Endothelial cell (in vitro differentiated cells): ENCODE data around the gene BTBD16. TPM values are rescaled to one million over a fixed set of nuclear protein-coding genes. Genes with fewer than 3 reads are reported as not detected.

Experiments
- DNase-seq: peaks from one replicate; pipeline ENCODE4 v3.0.0; 2021; ENCODE audit warnings: low spot score
- H3K27ac Mint-ChIP-seq: one replicate; pipeline ENCODE4 v1.8.0; 2021; ENCODE audit warnings: mixed read lengths, inconsistent platforms; ENCODE audit not compliant: unreplicated experiment
- H3K27me3 Mint-ChIP-seq: one replicate; pipeline ENCODE4 v1.8.0; 2021; ENCODE audit warnings: mild to moderate bottlenecking, moderate library complexity, mixed read lengths, inconsistent platforms; ENCODE audit not compliant: unreplicated experiment
- H3K36me3 Mint-ChIP-seq: one replicate; pipeline ENCODE4 v1.8.0; 2021; ENCODE audit warnings: mild to moderate bottlenecking, low read depth, mixed read lengths, inconsistent platforms; ENCODE audit not compliant: unreplicated experiment
- H3K4me1 Mint-ChIP-seq: one replicate; pipeline ENCODE4 v1.8.0; 2021; ENCODE audit warnings: mild to moderate bottlenecking, mixed read lengths, inconsistent platforms; ENCODE audit not compliant: unreplicated experiment
- H3K4me3 Mint-ChIP-seq: one replicate; pipeline ENCODE4 v1.8.0; 2021; ENCODE audit warnings: mild to moderate bottlenecking, mixed read lengths, inconsistent platforms; ENCODE audit not compliant: unreplicated experiment
- H3K9me3 Mint-ChIP-seq: one replicate; pipeline ENCODE4 v1.8.0; 2021; ENCODE audit warnings: mixed read lengths, inconsistent platforms; ENCODE audit not compliant: unreplicated experiment
- total RNA-seq: library from RNA; stranded (reverse); fragmentation: NEBNext Ultra II Directional; extraction: Animal tissue kit (Norgen Biotek cat#: 25700); gene quantifications from one replicate; pipeline ENCODE4 v1.2.1, GENCODE V29; 2021; ENCODE audit not compliant: unreplicated experiment
- TF ChIP-seq, protein P1 (sequence below): fragments of 200-600 bp; sonication (generic); IDR thresholded peaks from one replicate; pipeline ENCODE4 v1.5.0; 2021; ENCODE audit warnings: antibody characterized with exemption; ENCODE audit not compliant: unreplicated experiment

BTBD16 gene
- total RNA-seq, 1 donor from 2014 or later = 0.23 TPM

- DNase-seq = no peak
- peaks cover 21% of the 10 kb centered on the region for H3K36me3 Mint-ChIP-seq
- H3K4me3 Mint-ChIP-seq = no peak overlapping the region
- peaks cover 8% of the 10 kb centered on the region for H3K27me3 Mint-ChIP-seq
- H3K27ac Mint-ChIP-seq = no peak overlapping the region
- no peaks in the 10 kb centered on the region for H3K9me3 Mint-ChIP-seq
- H3K4me1 Mint-ChIP-seq = no peaks in the 10 kb centered on the region
- TF ChIP-seq, protein P1, sequence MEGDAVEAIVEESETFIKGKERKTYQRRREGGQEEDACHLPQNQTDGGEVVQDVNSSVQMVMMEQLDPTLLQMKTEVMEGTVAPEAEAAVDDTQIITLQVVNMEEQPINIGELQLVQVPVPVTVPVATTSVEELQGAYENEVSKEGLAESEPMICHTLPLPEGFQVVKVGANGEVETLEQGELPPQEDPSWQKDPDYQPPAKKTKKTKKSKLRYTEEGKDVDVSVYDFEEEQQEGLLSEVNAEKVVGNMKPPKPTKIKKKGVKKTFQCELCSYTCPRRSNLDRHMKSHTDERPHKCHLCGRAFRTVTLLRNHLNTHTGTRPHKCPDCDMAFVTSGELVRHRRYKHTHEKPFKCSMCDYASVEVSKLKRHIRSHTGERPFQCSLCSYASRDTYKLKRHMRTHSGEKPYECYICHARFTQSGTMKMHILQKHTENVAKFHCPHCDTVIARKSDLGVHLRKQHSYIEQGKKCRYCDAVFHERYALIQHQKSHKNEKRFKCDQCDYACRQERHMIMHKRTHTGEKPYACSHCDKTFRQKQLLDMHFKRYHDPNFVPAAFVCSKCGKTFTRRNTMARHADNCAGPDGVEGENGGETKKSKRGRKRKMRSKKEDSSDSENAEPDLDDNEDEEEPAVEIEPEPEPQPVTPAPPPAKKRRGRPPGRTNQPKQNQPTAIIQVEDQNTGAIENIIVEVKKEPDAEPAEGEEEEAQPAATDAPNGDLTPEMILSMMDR = no peak
Observed at GRCh38 chr10:122251459-122252255, 19.4 kb upstream of the BTBD16 start.

- Mint-ChIP-seq H3K4me1 (no peaks in the 10 kb centered on the region), H3K4me3 (no peak overlapping the region), H3K27ac (no peak overlapping the region), H3K27me3 (peaks cover 2% of the 10 kb centered on the region), H3K36me3 (peaks cover 17% of the 10 kb centered on the region), H3K9me3 (no peaks in the 10 kb centered on the region)
- DNase-seq = no peak
- TF ChIP-seq, protein P1 = no peak
Observed at GRCh38 chr10:122252805-122253204, 18.3 kb upstream of the BTBD16 start.

DNA sequence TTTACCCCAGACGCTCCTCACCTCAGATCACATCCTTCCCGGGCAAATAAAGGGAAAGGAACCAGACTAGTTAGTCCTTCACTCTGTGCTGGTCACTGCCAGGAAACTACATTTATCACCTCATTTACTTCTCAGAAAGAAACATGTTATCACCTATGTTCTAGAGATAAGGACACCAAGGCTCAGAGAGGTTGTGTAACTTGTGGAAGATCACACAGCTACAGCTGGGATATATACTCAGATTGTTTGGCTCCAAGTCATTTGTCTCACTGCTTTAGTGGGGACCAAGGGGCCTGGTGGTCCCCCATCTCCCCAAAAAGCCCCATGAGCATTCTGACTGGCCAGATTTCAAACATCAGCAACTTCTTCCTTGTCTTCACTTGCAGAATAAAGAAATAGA is 17.5 kb upstream of the BTBD16 start:
- Mint-ChIP-seq H3K4me3 (no peak overlapping the region), H3K9me3 (no peaks in the 10 kb centered on the region), H3K27me3 (peaks cover 2% of the 10 kb centered on the region)

GRCh38 chr10:122254831-122255230 is 16.3 kb upstream of the BTBD16 start:
- Mint-ChIP-seq H3K4me1 (no peaks in the 10 kb centered on the region), H3K9me3 (no peaks in the 10 kb centered on the region), H3K27me3 (no peaks in the 10 kb centered on the region), H3K27ac (peak overlapping the region; percentile 52), H3K4me3 (no peak overlapping the region), H3K36me3 (peaks cover 7% of the 10 kb centered on the region)
- DNase-seq = no peak
- TF ChIP-seq, protein P1 = no peak

More for the DNA sequence above, 17.5 kb upstream of the BTBD16 start:
- TF ChIP-seq, protein P1 = no peak
- H3K4me1 Mint-ChIP-seq = no peaks in the 10 kb centered on the region
- DNase-seq = no peak
- H3K36me3 Mint-ChIP-seq = peaks cover 11% of the 10 kb centered on the region
- no peak overlapping the region for H3K27ac Mint-ChIP-seq

GRCh38 chr10:122255509-122256301 is 15.4 kb upstream of the BTBD16 start:
- DNase-seq = no peak
- no peaks in the 10 kb centered on the region for H3K4me1 Mint-ChIP-seq
- H3K27me3 Mint-ChIP-seq = no peaks in the 10 kb centered on the region
- no peak overlapping the region for H3K4me3 Mint-ChIP-seq
- TF ChIP-seq, protein P1 = no peak
- no peaks in the 10 kb centered on the region for H3K9me3 Mint-ChIP-seq
- no peak overlapping the region for H3K27ac Mint-ChIP-seq
- peaks cover 6% of the 10 kb centered on the region for H3K36me3 Mint-ChIP-seq
